Measurements from ENCODE around the gene OLFML2B.

The OLFML2B gene

DNA sequence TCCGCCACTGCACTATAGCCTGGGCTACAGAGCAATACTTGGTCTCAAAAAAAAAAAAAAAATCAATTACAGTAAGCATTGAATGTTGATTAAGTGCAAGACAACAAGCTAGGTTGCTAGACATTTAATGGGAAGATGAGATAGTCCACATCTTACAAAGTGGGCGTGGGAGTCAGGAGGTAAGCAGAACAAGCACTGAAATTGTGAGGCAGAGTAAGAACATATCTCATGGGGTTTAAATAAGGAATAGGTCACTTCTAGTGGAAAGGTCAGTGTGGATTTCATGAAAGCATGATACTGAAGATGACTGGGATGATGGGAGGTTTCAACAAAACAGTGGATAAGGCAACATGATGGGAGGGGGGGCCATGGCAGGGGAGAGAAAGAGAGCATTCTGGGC, 1.9 kb upstream of the OLFML2B start:
- Histone ChIP-seq H4K12ac (ENCODE audit: low read depth, low read length) (no peak overlapping the region), H3K79me2 (ENCODE audit: control insufficient read depth, insufficient read depth, low read length, poor library complexity) (no peaks in the 10 kb centered on the region), H3K27me3 (ENCODE audit: insufficient read depth, low read length) (peaks cover 17% of the 10 kb centered on the region), H2AFZ (ENCODE audit: insufficient read depth, low read length, poor library complexity) (no peak overlapping the region), H4K8ac (ENCODE audit: low read depth, low read length) (no peak overlapping the region), H3K18ac (ENCODE audit: low read length) (no peak overlapping the region), H3K79me1 (ENCODE audit: low read length) (no peaks in the 10 kb centered on the region), H2BK5ac (ENCODE audit: low read depth, low read length, poor library complexity) (no peak overlapping the region), H3K23ac (ENCODE audit: low read length) (no peak overlapping the region), H3K4me2 (ENCODE audit: low read length) (no peak overlapping the region), H4K91ac (ENCODE audit: low read depth, low read length) (no peak overlapping the region), H2BK12ac (ENCODE audit: low read length) (no peak overlapping the region), H2AK5ac (ENCODE audit: low read length) (no peak overlapping the region), H3K14ac (ENCODE audit: low read length) (no peak overlapping the region), H2BK120ac (ENCODE audit: insufficient read depth, low read length, poor library complexity) (no peak overlapping the region), H3K4me1 (ENCODE audit: control insufficient read depth in 1 of 2, insufficient read depth in 2 of 2, low read length in 2 of 2) (peaks cover 0 to 5% of the 10 kb centered on the region in 2 experiments), H3K4ac (ENCODE audit: low read depth, low read length) (no peak overlapping the region), H3K27ac (ENCODE audit: low read depth, low read length) (no peak overlapping the region), H3K9ac (ENCODE audit: low read length) (no peak overlapping the region), H3K4me3 (ENCODE audit: low read depth, low read length) (no peak overlapping the region), H3K9me3 (ENCODE audit: insufficient read depth, low read depth, low read length) (peaks cover 1% of the 10 kb centered on the region), H3K36me3 (ENCODE audit: control insufficient read depth in 1 of 2, insufficient read depth in 2 of 2, low read length in 2 of 2) (no peaks in the 10 kb centered on the region)
- no peak for DNase-seq
- no CpG with 5 or more reads among the region's 2 CpGs for WGBS (ENCODE audit: extremely low coverage, insufficient coverage, insufficient read length)

DNA sequence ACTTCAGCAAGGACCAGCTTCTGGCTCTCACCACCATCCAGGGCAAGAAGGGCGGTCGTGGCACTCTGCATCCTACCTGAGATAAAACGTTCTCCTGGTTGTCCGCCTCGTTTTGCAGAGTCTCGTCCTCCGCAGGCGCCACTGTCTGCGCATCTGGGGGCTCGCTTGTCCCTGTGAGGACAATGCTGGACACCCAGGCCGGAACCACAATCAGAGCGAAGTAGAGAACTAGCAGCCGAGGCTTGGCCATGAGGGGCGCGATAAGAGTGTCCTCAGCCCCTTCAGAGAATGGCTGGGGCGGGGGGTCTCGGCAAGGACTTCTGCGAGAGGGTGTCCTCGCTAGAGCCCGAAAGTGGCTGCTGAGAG, 505 bp downstream of the OLFML2B start:
- H3K9ac ChIP-seq (ENCODE audit: low read length) = no peak overlapping the region

DNA sequence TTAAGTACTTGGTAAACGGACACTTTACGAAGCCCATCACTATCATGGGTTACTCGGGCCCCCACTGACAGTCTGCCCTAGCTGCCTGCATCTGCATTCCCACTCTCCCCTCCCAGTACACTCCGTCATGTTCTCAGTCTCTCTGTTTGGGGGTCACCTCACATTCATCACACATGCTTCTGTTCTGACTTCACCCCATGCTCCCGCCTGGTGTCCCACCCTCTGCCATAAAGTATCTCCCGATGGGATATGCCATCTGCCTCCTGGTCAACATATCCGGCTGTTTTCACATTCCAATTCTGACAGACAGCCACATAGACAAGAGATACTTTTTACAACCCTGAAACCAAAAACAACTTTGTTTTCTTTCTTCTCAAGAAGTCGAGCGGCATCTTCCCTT, 1.0 kb downstream of the OLFML2B start:
- Histone ChIP-seq H2AK5ac (ENCODE audit: low read length) (no peak overlapping the region), H3K4me1 (ENCODE audit: control insufficient read depth in 1 of 2, insufficient read depth in 2 of 2, low read length in 2 of 2) (peaks cover 0 to 5% of the 10 kb centered on the region in 2 experiments), H3K79me2 (ENCODE audit: control insufficient read depth, insufficient read depth, low read length, poor library complexity) (no peaks in the 10 kb centered on the region), H3K27ac (ENCODE audit: low read depth, low read length) (no peak overlapping the region), H2BK120ac (ENCODE audit: insufficient read depth, low read length, poor library complexity) (no peak overlapping the region), H3K4me3 (ENCODE audit: low read depth, low read length) (peak overlapping the region; percentile 25), H3K9me3 (ENCODE audit: insufficient read depth, low read depth, low read length) (peaks cover 1% of the 10 kb centered on the region), H4K12ac (ENCODE audit: low read depth, low read length) (no peak overlapping the region), H3K9ac (ENCODE audit: low read length) (no peak overlapping the region), H3K4ac (ENCODE audit: low read depth, low read length) (no peak overlapping the region), H3K4me2 (ENCODE audit: low read length) (no peak overlapping the region), H3K27me3 (ENCODE audit: insufficient read depth, low read length) (peaks cover 17% of the 10 kb centered on the region), H2BK12ac (ENCODE audit: low read length) (no peak overlapping the region), H3K14ac (ENCODE audit: low read length) (no peak overlapping the region), H2AFZ (ENCODE audit: insufficient read depth, low read length, poor library complexity) (no peak overlapping the region), H3K18ac (ENCODE audit: low read length) (no peak overlapping the region), H2BK5ac (ENCODE audit: low read depth, low read length, poor library complexity) (no peak overlapping the region), H3K36me3 (ENCODE audit: control insufficient read depth in 1 of 2, insufficient read depth in 2 of 2, low read length in 2 of 2) (no peaks in the 10 kb centered on the region), H4K91ac (ENCODE audit: low read depth, low read length) (no peak overlapping the region), H4K8ac (ENCODE audit: low read depth, low read length) (no peak overlapping the region), H3K79me1 (ENCODE audit: low read length) (no peaks in the 10 kb centered on the region), H3K23ac (ENCODE audit: low read length) (no peak overlapping the region)
- no peak for DNase-seq
- no CpG with 5 or more reads among the region's 9 CpGs for WGBS (ENCODE audit: extremely low coverage, insufficient coverage, insufficient read length)

More for the DNA sequence above, 505 bp downstream of the OLFML2B start:
- WGBS (ENCODE audit: extremely low coverage, insufficient coverage, insufficient read length) = no CpG with 5 or more reads among the region's 20 CpGs
- H4K12ac ChIP-seq (ENCODE audit: low read depth, low read length) = no peak overlapping the region
- H3K14ac ChIP-seq (ENCODE audit: low read length) = no peak overlapping the region
- no peak overlapping the region for H3K23ac ChIP-seq (ENCODE audit: low read length)
- no peak overlapping the region for H4K91ac ChIP-seq (ENCODE audit: low read depth, low read length)
- no peak overlapping the region for H2BK12ac ChIP-seq (ENCODE audit: low read length)
- H2BK5ac ChIP-seq (ENCODE audit: low read depth, low read length, poor library complexity) = no peak overlapping the region
- H3K36me3 ChIP-seq (ENCODE audit: control insufficient read depth in 1 of 2, insufficient read depth in 2 of 2, low read length in 2 of 2) = no peaks in the 10 kb centered on the region
- peak overlapping the region; percentile 0 for H2AFZ ChIP-seq (ENCODE audit: insufficient read depth, low read length, poor library complexity)
- peaks cover 0 to 5% of the 10 kb centered on the region in 2 experiments for H3K4me1 ChIP-seq (ENCODE audit: control insufficient read depth in 1 of 2, insufficient read depth in 2 of 2, low read length in 2 of 2)
- no peak overlapping the region for H3K18ac ChIP-seq (ENCODE audit: low read length)
- no peak overlapping the region for H4K8ac ChIP-seq (ENCODE audit: low read depth, low read length)
- H2BK120ac ChIP-seq (ENCODE audit: insufficient read depth, low read length, poor library complexity) = no peak overlapping the region
- peaks cover 1% of the 10 kb centered on the region for H3K9me3 ChIP-seq (ENCODE audit: insufficient read depth, low read depth, low read length)
- no peak overlapping the region for H2AK5ac ChIP-seq (ENCODE audit: low read length)
- peak overlapping the region; percentile 75 for H3K4me2 ChIP-seq (ENCODE audit: low read length)
- peaks cover 17% of the 10 kb centered on the region for H3K27me3 ChIP-seq (ENCODE audit: insufficient read depth, low read length)
- H3K79me2 ChIP-seq (ENCODE audit: control insufficient read depth, insufficient read depth, low read length, poor library complexity) = no peaks in the 10 kb centered on the region
- H3K79me1 ChIP-seq (ENCODE audit: low read length) = no peaks in the 10 kb centered on the region
- H3K4ac ChIP-seq (ENCODE audit: low read depth, low read length) = no peak overlapping the region
- H3K27ac ChIP-seq (ENCODE audit: low read depth, low read length) = no peak overlapping the region
- peak overlapping the region; percentile 72 for H3K4me3 ChIP-seq (ENCODE audit: low read depth, low read length)
- DNase-seq = no peak

DNA sequence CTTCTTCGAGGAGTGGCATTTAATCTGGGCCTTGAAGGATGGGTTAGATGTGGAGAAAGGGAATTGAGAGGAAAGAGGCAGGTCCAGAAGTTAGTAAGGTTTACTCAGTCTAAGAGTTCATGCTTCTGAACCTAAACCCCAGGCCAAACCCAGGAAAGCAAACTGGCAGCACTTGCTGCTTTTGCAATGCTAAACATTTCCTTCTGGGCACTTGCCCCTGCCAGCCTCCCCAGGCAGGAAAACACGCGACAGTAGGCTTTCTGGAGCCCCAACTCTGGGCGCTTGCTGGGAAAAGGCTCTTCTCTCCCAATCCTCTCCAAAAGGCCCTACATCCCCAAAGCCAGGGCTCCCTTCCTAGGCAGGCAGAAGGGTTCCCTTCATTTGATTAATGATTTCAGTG, 2.5 kb downstream of the OLFML2B start:
- H2BK12ac ChIP-seq (ENCODE audit: low read length) = no peak overlapping the region
- H3K9me3 ChIP-seq (ENCODE audit: insufficient read depth, low read depth, low read length) = peaks cover 1% of the 10 kb centered on the region
- peaks cover 0 to 5% of the 10 kb centered on the region in 2 experiments for H3K4me1 ChIP-seq (ENCODE audit: control insufficient read depth in 1 of 2, insufficient read depth in 2 of 2, low read length in 2 of 2)
- H3K27ac ChIP-seq (ENCODE audit: low read depth, low read length) = no peak overlapping the region
- no peak overlapping the region for H3K4ac ChIP-seq (ENCODE audit: low read depth, low read length)
- H2BK5ac ChIP-seq (ENCODE audit: low read depth, low read length, poor library complexity) = no peak overlapping the region
- H3K9ac ChIP-seq (ENCODE audit: low read length) = no peak overlapping the region
- H3K79me1 ChIP-seq (ENCODE audit: low read length) = no peaks in the 10 kb centered on the region
- H3K4me3 ChIP-seq (ENCODE audit: low read depth, low read length) = no peak overlapping the region
- no peak overlapping the region for H4K91ac ChIP-seq (ENCODE audit: low read depth, low read length)
- H4K8ac ChIP-seq (ENCODE audit: low read depth, low read length) = no peak overlapping the region
- H3K4me2 ChIP-seq (ENCODE audit: low read length) = no peak overlapping the region
- no peak overlapping the region for H3K23ac ChIP-seq (ENCODE audit: low read length)
- H3K36me3 ChIP-seq (ENCODE audit: control insufficient read depth in 1 of 2, insufficient read depth in 2 of 2, low read length in 2 of 2) = no peaks in the 10 kb centered on the region
- H3K27me3 ChIP-seq (ENCODE audit: insufficient read depth, low read length) = peaks cover 17% of the 10 kb centered on the region
- no peaks in the 10 kb centered on the region for H3K79me2 ChIP-seq (ENCODE audit: control insufficient read depth, insufficient read depth, low read length, poor library complexity)
- no peak overlapping the region for H2AK5ac ChIP-seq (ENCODE audit: low read length)
- no peak overlapping the region for H2AFZ ChIP-seq (ENCODE audit: insufficient read depth, low read length, poor library complexity)
- no CpG with 5 or more reads among the region's 4 CpGs for WGBS (ENCODE audit: extremely low coverage, insufficient coverage, insufficient read length)
- DNase-seq = no peak
- no peak overlapping the region for H3K14ac ChIP-seq (ENCODE audit: low read length)
- no peak overlapping the region for H3K18ac ChIP-seq (ENCODE audit: low read length)
- H4K12ac ChIP-seq (ENCODE audit: low read depth, low read length) = no peak overlapping the region
- H2BK120ac ChIP-seq (ENCODE audit: insufficient read depth, low read length, poor library complexity) = no peak overlapping the region
